HG02885 (cell line): Measurements from ENCODE around the gene TMOD3.
"Not testable (repeated sequence)": the region's sequence is repeated elsewhere in the genome, so short reads cannot be mapped to it uniquely, and the experiment has no call there.

Experiments
- ATAC-seq: cut with Tn5 transposase; IDR thresholded peaks from one replicate; pipeline ENCODE4 v1.9.1; 2021; ENCODE audit warnings: mild to moderate bottlenecking; ENCODE audit not compliant: unreplicated experiment, poor library complexity

TMOD3 gene

DNA sequence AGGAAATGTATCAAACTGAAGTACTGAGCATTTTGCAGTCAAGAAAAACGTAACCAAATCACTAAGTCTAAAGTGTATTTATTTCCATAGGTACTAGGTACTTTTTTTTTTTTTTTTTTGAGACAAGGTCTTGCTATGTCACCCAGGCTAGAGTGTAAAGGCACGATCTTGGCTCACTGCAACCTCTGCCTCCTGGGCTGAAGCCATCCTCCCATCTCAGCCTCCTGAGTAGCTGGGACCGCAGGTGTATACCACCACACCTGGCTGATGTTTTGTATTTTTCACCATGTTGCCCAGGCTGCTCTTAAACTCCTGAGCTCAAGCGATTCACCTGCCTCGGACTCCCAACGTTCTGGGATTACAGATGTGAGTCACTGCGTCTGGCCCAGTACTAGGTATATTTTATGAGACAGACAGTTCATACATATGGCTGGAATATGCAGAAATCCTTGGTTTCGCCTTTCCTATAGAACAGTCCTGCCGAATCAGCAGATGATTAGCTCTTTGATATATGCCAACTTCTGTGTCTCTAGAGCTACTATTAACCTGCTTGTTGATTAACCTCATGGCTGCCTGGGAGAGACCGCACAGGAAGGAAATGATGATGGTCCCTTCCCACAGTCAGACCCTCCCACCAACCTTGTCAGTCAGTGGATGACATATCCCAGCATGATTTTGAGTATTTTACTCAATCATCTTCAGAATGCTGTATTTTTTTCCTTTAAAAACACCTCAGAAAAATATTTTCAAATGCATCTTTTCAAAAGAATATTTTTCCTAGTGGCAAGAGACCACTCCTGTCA lies 32.3 kb downstream of the TMOD3 start:
- ATAC-seq = no peak

DNA sequence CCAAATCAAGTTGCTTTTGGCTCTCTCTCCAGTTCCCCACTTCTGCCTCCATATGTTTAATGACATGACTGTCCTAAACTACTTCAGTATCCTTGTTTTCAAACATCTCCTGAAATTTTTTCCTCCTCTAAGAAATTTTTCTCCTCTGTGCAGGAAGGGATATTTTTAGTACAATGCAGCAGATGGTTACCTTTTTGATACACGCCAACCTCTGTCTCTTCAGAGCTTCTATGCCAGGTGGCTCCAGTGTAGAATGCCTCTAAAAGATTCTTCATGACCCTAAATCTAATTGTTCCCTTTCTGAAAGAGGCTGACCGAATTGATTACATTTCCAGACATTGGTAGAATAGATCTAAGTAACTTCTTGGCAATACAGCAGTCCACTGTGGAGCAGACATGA lies 33.7 kb downstream of the TMOD3 start:
- ATAC-seq = no peak

DNA sequence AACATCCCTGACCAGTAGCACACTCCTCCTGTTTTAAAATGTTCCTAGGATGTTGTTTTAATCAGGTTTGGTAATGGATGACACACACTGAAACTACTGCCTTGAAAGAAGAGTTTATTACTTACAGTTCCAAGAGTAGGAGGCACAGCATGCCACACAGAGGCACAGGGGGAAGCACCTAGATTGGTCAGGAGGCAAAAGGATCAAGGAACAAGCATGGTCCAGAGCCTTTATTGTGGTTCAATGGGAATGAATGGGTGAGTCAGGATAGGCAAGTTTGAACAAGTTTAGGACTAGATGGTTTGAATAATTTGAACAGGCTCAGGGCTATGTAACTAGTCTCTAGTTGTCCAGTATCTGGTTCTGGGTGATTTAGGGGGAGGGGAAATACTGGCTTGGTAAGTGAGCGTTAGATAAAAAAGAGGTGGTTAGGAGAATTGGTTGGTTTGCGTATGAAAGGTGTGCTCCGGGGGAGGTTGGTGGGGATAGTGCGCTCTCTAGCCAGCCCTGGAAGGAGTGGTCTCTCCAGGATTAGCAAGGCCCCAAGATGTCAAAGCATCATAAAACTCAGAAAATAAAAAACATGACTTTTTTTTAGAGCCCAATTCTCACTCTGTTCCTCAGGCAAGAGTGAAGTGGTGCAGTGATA lies 35.1 kb downstream of the TMOD3 start:
- no peak for ATAC-seq

DNA sequence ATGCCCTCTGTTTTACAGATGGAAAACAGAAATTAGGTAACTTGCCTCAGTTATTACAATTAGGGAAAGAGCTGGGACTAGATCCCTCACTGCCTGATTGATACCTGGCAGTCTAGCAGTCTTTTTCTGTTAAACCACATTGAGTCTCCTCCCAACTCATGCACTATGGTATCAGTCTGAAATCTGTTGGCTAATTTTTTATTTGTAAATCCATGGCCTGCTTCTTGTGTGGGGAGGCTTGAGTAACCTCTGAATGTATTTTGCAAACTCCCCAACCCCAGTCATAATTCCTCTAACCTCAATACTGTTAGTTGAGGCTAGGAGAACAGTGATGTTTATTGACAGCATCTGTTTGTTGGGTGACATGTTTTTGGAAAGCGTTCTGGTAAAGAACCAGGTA lies 35.9 kb downstream of the TMOD3 start:
- ATAC-seq = no peak

DNA sequence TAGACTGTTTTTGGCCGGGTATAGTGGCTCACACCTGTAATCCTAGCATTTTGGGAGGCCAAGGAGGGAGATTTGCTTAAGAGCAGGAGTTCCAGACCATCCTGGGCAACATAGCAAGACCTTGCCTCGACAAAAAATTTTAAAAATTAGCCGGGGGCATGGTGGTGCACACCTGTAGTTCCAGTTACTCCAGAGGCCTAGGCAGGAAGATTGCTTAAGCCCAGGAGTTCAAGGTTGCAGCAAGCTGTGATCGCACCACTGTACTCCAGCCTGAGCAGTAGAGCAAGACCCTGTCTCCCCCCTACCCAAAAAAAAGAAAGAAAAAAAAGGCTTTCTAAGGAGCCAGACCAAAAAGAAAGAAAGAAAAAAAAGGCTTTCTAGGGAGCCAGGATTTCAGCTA lies 36.7 kb downstream of the TMOD3 start:
- no peak for ATAC-seq

DNA sequence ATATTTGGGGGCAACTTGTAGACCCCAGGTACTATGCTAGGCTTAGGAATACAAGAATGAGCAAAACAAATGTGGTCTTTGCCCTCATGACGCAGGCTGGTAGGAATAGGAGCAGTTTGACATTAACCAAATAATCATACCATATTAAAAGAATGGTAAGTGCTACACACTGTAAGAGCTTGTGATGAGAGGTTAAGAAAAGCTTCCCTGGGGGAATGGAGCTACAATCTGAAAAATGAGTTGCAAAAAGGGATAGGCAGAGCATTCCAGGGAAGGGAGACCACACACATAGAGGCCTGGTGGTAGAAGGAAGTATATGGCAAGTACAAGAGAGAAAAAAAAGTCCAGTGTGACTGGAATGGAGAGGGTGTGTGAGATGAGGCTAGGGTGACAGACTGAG lies 37.3 kb downstream of the TMOD3 start:
- no peak for ATAC-seq

DNA sequence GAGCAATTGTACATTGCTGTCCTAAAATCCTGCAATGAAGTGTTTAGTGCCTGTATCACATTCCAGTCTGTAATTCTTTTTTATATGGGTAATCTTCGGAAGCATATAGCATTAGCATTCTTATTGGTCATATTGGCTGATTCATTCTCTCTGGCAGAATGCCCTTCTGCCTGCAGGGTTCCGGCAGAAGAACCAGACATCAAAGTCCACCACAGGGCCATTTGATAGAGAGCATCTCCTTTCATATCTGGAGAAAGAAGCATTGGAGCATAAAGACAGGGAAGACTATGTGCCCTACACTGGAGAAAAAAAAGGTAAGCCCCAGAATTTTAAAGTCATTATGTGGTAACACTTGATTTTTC lies 39.6 kb downstream of the TMOD3 start:
- ATAC-seq = no peak

DNA sequence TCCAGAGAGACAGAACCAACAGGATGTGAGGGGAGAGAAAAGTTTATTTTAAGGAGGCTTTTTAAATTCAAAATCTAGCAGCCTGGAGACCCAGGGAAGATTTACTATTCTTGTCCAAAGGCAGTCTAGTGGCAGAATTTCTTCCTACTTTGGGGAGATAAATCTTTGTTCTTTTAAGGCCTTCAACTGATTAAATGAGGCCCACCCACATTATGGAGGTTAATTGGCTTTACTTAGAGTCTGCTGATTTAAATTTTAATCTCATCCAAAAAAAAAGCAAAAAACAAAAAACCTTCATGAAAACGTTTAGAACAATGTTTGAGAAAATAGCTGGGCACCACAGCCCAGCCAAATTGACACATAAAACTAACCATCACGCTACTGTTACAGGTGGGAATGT lies 41.3 kb downstream of the TMOD3 start:
- no peak for ATAC-seq

DNA sequence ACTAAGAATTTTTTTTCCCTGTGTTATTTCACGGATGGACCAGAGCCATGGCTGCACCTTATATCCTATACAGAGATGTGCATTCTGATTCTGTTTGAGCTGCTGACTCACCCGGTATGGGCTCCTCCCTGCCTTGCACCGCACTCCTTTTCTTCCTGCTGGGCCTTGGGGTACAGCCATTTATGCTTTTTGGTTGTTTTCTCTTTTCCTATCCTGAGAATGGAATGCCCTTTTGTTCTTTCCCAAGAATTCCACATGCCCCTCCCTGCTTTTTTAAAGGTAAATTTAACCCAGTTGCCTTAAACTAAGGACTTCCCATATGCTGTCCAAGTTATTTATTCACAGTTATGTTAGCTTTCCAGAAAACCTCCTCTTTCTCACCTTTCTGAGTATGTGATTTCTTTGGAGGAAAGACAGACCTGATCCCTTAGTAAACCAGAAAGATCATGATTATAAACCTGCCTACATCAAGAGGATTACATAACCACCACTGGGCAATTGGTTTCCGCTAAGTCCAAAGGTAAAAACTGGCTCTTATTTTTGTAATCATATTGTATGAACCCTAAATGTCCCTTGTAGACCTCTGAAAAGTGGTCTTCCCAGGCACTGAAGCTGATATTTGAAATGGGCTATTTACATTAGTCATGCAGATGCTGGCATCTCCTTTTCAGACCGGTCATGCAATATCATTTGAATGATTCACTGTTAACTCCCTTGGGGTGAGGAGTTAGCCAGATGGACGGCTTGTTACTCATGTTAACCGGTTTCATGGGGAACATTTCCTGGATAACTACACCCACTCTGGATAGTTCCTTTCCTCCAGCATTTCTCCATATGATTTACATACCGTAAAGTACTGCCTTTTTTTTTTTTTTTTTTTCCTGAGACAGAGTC lies 45.5 kb downstream of the TMOD3 start:
- ATAC-seq = no peak

DNA sequence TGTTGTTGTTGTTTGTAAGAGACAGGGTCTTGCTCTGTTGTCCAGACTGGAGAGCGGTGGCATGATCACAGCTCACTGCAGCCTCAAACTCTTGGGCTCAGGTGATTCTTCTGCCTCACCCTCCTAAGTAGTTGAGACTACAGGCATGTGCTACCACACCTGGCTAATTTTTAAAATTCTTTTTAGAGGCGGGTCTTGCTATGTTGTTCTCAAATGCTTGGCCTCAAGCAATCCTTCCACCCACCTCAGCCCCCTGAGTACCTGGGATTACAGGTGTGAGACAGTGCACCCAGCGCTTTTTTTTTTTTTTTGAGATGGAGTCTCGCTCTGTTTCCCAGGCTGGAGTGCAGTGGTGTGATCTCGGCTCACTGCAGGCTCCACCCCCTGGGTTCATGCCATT lies 46.7 kb downstream of the TMOD3 start:
- ATAC-seq = no peak

DNA sequence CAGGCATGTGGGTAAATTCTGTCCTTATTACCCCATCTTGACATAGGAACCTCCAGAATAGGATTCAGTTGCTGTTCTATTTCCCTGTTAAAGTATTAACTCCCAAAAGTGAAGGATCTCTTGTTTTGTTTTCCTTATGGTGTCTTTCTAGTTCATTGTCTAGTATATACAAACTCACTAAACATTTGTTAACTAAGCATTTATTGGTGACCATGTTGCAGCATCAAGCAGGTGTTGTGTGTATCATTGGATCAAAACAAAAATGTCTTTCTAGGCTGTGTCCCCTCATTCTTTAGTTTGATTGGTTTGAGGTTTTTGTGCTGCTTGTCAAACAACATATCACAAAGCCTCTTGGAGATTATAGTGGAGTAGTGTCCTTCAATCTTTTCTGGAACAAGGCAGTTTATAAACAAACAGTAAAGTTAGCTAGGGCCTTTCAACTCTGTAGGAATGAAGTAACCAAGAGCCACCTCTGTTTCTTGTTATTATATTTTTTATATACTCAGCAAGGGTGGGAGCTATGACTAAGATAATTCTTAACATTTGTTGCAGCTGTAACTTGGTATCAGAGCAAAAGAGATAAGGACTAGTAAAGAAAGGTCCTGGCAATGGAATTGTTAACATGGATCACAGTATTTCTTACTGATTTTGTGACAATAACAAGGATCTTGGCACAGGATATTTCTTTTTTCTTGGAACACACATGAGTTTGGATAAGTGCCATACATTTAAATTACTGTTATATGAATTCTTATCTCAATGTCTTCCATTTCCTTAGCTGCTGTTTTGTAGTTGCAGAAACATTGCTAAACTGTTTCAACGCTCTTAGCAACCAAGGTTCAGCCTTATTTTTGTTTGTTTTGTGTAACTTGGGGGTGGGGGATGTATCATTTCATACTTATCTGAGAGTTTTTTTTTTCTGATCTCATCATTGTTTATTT lies 49.3 kb downstream of the TMOD3 start:
- no peak for ATAC-seq

DNA sequence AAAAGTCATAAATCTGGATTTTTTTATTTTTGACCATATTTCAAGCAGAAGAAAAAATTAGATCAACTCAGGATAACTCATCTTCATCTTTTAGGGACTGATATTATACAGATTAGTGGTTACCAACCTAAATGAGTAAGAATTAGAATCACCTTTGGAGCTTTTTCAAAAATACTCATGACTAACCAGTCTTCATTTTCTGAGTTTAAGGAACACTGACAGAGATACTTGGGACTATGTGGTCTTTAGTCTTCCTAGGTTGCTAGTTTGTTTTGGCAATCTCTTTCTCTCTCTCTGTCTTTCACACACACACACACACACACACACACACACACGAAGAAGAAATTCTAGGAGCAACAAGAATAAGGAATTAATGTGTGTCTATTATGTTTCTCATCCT lies 50.1 kb downstream of the TMOD3 start:
- no peak for ATAC-seq

DNA sequence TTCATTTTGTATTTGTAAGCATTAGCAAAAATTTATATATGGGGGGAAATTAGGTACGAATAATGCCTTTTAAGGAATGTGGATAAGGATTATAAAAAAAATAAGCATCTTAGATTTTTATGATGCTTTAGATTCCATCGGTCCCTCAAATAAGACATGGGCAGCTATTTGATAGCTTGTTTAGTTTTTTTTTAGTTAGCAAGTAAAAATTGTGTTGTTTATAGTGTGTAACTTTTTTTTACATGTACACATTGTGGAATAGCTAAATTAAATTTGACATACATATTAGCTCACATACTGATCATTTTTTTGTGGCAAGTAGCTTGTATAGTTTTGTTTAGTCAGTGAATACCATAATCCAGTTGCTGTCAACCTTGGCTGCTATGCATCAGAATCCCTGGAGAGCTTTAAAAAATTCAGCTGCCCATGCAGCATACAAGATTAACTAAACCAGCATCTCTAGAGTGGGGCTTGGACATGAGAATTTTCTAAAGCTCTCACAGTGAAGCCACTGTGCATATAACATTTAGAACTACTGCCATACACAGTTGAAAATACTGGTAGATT lies 53.9 kb downstream of the TMOD3 start:
- ATAC-seq = no peak

DNA sequence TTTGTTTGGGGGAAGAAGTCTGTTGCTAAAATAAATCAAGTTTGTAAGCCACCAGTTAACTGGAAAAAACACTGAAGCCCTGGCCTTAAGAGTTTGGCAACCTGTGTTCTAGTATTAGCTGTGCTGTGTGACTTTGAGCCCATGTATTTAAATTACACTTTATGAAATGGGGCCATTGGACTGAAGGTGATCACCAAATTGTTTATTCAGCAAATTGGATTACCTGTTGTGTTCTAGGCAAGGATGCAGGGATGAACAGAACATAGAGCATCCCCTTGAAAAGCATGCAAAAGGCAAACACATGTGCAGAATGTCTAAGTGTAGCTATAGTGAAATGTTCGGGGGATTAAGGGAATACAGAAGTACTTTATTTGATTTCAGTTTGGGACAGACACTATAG lies 54.6 kb downstream of the TMOD3 start:
- no peak for ATAC-seq

DNA sequence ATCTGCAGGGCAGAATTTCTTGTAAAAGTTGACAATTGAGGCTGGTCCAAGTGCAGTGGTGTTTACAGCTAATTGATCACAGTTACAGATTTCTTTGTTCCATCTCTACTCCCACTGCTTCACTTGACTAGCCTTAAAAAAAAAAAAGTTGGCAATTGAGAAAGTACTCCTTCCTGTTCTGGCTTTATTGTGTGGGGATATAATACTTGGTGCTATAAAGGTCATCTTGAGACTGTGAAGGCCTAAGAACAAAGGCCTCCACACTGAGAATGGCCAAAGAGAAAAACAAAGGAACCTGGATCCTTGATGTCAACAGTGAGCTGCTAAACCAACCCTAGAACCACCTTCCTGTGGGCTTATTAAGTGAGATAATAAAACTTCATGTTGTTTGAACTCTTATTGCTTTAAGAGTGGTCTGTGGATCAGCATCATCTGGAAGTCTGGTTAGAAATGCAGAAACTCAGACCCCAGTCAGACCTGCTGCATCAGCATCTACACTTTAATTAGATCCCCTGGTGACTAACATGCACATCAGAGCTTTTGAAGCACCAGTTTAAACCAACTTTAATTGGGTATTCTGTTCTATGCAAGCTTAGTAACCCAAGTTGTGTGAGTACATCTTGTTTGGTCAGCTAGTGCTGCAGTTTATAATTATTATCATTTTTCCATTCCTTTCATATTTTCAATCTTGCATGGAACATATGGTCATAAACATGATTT lies 55.2 kb downstream of the TMOD3 start:
- no peak for ATAC-seq

DNA sequence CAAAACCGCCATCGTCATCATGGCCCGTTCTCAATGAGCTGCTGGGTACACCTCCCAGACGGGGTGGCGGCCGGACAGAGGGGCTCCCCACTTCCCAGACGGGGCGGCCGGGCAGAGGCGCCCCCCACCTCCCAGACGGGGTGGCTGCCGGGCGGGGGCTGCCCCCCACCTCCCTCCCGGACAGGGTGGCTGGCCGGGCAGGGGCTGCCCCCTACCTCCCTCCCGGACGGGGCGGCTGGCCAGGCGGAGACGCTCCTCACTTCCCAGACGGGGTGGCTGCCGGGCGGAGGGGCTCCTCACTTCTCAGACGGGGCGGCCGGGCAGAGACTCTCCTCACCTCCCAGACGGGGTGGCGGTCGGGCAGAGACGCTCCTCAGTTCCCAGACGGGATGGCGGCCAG lies 56.3 kb downstream of the TMOD3 start:
- not testable (repeated sequence) for ATAC-seq

DNA sequence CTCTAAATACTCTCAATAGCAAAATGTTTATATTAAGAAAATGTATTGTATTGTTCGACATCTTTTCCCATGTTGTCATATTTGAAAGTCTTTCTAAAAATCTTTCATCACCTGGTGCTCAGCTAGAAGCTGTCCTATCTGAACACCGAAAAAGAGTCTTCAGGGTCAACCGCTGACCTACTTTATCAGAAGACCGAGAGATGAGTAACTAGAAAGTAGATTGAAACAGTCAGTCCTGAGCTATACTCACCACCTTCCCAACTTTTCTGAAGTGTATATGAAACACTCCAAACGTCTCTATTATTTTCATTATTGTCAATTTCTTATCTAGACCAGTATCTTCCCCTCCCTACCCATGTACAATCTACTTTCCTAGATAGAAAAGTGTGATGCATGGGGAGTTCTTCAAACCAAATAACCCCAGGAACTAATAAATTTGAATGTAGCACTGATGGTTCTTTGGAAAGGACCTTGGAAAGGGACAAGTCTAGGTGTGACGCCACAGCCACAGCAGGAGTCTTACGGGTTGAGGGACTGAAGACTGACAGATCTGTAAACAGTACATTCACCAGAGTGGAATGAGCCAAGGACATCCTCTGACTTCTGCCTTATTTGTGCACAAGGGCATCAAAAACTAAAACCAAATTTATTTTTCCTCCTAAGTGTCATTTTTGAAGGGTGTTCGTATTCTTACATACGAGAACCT lies 58.6 kb downstream of the TMOD3 start:
- ATAC-seq = no peak

DNA sequence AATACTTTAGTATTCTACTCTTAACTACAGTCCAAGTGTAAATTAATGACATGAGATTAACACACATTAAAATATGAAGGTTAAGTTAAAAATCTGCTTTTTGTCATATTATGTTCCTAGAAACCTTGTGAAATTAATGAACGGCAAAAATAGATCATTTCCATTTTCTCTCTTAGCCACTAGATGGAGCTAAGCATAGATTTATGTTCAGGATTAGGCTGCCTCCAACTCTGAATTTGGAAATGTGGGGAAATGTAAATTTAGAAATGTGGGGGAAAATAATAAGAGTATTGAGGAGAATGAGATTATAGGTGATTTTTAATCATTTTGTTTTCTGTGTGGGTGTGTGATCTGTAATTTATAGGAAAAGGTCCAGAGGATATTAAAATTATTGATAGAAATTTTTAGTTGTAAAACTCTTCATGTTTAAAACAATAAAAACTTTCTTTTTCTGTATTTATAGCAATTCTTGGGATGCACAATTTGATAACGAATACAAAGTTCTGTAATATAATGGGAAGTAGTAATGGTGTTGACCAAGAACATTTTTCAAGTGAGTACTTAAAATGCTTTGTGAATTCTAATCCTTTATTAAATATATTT lies 59.2 kb downstream of the TMOD3 start:
- no peak for ATAC-seq
